Immature natural killer cell (primary cell): Measurements from ENCODE around the gene RPH3AL. TPM values are rescaled to one million over a fixed set of nuclear protein-coding genes. Genes with fewer than 3 reads are reported as not detected.

ENCODE experiments used
- polyA plus RNA-seq, 3 donors: library from polyadenylated mRNA; unstranded; fragments of 300-500 nt; fragmentation: Illumina TruSeq; gene quantifications; one replicate each; pipeline ENCODE4 v1.2.3, GENCODE V29; 2021

RPH3AL gene
- polyA plus RNA-seq, 3 donors from 2014 or later, result 4.2 to 10.3 (median 4.5) TPM

Other genes with a start within 250 kb of the RPH3AL start
- gene SCGB1C2, start 215.2 kb downstream of the RPH3AL start, polyA plus RNA-seq, result not detected
- gene DOC2B, start 171.2 kb downstream of the RPH3AL start, polyA plus RNA-seq, result not detected
- 10 to 100 TPM in 2 of 3 donors, 1 to 10 TPM in 1; 7.0 to 16.4 (median 10.4) TPM for gene RFLNB, start 93.1 kb upstream of the RPH3AL start, polyA plus RNA-seq